A172 (cell line): ENCODE measurements around the gene TCF12. TPM values are rescaled to one million over a fixed set of nuclear protein-coding genes. Genes with fewer than 3 reads are reported as not detected.

Experiments used
- DNase-seq: peaks from one replicate; pipeline ENCODE4 v3.0.0-alpha.2; 2015; ENCODE audit warnings: low spot score
- total RNA-seq: library from RNA; depleted of rRNA; stranded (reverse); fragments of >200 nt; shearing (Covaris generic); gene quantifications from 2 replicates; pipeline ENCODE4 v1.2.3, GENCODE V29; 2014

TCF12 gene
- total RNA-seq, 1 experiment from 2014 or later, result 133 TPM

GRCh38 chr15:57296473-57297162 lies 378.2 kb downstream of the TCF12 start:
- DNase-seq, result no peak

DNA sequence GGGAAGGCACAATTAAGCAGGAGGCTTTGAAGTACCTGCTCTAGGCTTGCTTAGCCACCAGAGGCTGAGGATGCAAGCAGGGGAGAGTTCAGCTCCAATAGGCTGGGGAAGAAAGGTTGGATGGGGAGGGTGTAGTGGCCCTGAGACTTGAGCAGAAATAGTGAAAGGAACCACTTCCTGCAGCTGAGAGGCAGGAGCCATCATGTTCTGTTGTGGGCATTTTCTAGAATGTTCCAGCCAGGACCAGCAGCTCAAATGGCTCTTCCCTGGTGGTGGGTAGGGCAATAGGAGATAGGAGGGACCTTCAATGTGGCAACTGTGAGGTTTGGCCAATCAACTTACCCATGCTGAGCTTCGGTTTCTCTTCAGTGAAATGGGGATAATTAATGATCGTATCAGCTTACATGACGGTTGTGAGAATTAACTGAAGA lies 378.7 kb downstream of the TCF12 start:
- no peak for DNase-seq

GRCh38 chr15:57297630-57298029 lies 379.2 kb downstream of the TCF12 start:
- no peak for DNase-seq

DNA sequence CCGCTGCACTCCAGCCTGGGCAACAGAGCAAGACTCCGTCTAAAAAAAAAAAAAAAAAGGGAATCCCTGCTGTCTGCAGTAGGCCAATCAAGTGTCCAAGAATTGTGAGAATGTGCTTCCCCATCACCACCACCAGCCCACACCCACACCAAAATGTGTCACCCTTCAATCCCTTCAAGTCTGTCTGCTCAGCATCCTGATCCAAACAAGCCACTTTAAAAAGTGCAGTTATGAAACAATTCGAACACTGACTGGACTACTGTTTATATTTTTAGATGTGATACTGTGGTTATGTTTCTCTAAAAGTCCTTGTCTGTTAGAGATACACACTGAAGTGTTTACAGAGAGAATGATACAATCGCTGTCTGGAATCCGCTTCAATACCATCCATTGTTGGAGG lies 379.8 kb downstream of the TCF12 start:
- no peak for DNase-seq

DNA sequence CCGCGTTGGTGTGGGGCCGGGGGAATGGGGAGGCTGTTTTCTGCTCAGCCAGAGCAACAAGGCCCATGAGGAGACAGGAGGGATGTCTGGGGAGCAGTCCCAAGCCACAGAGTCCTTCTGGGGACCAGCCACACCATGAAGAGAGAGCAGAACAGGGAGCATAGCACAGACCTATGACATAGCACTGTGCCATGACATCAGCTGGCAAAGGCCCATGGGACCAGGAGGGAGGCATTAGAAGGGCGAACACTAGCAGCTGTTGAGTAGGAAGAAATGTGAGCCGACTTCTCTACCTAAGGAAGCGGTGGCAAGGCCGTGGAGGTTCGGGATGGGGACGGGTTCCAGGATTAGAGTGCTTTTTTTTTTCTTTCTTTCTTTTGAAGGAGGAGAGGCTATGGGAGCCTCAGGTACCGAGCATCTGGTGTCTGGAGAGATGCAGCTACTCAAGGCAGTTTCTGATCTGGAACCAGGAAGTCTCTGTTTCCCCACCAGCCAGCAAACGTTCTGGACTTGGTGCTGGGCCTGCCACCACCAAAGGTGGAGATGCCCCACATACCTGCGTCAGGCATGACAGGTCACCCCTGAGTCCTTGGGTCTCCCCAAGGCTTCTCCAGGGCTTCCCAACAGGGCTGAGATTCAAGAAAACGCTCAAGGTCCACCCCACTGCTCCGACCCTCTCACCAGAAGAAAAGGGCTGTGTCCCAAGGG lies 380.6 kb downstream of the TCF12 start:
- no peak for DNase-seq

DNA sequence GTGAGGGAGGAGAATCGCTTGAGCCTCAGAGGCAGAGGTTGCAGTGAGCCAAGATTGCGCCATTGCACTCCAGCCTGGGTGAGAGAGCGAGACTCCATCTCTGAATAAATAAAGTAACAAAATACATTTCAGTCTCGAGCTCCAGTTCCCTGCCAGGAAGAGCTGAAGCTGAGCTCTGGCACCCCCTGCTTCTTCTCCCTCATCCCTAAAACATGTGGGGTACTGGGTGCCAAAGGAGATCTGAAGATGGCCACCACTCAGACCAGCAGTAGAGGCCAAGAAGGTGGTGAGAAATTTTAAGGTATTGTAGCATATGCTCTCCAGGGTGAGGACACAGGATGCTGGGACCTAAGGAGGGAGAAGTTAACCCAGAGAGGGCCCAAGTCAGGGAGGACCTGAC lies 382.9 kb downstream of the TCF12 start:
- no peak for DNase-seq

DNA sequence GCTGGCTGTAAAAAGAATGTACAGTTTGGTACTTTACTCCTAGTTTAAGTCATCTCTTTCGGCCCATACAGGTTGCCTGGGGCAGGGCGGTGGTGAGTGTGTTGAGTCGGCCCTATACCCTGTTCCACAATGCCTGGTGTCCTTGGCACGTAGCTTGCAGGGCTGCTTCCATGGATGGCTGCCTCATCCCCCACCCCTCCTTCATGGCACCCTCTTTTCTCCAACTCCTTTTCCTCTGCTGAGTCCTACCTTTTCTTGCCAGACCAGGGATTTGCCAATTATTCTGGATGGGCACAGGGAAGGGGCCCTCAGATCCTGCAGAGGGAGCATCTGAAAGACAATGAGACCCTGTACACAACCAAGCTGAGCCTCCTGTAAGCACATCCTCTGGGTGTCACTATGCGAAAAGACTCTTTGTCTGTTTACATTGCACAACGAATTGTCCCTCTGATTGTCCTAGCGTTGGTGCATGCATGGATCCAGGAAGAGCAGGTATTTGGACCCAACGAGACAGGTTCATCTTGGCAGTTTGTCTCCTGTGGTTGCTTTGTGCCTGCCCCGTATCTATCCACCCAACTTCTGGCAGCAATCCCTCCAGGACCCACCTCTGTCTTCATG lies 384.3 kb downstream of the TCF12 start:
- DNase-seq, result no peak

GRCh38 chr15:57305009-57305408 lies 386.6 kb downstream of the TCF12 start:
- DNase-seq, result no peak

DNA sequence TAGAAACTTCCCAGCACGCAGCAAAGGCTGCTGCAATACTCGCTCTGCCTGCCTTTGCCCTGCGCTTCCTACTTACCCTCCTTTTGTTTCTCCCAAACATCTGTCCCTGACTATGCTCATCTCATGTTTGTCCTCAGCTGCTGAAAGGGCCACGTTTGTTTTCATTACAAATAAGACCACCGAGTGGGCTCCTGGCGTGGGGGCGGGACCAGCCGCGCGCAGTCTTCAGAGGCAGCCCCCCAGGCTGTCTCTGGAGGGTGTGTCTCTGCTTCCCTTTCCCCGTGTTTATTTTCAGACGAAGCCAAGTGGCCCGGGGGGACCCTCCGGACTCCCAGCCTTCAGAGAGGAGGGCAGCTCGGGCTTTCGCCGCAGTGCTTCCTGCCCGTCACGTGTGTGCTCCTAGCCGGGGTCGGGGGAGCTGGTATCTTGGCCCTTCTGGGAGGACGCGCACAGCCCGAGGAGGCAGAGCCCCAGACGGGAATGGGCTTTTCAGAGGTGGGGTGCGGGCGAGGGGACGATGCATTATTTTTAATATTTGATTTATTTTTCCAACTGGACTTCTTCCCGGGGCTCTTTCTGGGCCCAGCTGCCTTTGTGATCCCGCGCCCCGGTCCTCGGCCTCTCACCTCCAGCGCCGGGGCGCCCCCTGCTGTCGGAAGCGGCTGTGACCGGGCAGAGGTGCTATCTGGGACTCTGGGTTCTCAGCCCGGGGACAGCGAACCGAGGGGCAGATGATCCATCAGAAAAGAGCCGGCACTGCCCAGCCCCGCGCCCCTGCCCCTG lies 387.9 kb downstream of the TCF12 start:
- peak; percentile 47 for DNase-seq

DNA sequence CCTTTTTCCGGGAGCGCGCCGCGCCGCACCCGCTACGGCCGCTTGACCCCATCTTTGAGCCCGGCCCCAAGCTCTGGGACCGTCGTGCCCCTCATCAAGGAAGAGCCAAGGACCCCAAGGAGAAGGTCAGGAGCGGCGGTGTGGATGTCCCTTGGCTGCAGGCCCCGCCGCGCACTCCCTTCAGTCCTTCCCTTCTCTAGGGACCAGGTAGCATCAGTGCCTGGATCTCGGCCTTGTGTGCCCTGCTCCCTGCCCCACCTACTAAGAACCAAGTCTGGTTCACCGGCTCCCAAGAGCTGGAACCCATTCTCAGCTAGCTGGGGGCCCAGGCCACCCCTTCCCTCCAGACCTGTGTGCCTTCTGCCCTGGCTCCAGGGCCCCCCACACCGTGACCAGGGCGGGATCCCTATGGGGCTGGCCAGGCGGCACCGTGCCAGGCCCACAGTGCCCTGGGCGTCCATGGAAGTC lies 388.5 kb downstream of the TCF12 start:
- no peak for DNase-seq

DNA sequence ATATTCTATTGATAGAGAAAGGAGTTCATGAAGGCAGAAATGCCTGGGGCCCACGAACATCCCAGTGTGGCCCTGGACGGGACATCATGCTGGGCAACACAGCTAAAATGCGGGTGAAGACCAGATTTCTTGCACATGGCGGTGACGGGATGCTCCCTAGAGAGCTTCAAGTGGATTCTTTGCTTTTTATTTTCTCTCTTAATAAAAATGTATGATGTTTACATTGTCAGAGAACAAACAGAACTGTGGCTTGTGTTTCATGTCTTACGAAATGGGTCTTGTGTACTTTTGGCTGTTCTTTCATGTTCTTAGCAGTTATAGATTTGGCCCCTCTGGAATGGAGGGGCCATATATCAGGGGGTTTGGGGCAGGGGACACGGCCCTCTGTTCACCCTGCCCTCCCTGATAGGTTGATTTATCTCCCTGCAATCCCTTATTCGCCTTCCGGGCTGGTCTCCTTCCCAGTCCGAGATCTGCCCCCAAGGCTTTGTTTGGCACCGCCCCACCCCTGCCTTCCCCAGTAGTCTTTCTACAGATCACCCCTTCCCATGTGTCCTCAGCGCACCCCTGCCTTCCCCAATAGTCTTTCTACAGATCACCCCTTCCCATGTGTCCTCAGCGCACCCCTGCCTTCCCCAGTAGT lies 389.2 kb downstream of the TCF12 start:
- DNase-seq, result no peak

GRCh38 chr15:57308170-57308545 lies 389.7 kb downstream of the TCF12 start:
- DNase-seq, result no peak

DNA sequence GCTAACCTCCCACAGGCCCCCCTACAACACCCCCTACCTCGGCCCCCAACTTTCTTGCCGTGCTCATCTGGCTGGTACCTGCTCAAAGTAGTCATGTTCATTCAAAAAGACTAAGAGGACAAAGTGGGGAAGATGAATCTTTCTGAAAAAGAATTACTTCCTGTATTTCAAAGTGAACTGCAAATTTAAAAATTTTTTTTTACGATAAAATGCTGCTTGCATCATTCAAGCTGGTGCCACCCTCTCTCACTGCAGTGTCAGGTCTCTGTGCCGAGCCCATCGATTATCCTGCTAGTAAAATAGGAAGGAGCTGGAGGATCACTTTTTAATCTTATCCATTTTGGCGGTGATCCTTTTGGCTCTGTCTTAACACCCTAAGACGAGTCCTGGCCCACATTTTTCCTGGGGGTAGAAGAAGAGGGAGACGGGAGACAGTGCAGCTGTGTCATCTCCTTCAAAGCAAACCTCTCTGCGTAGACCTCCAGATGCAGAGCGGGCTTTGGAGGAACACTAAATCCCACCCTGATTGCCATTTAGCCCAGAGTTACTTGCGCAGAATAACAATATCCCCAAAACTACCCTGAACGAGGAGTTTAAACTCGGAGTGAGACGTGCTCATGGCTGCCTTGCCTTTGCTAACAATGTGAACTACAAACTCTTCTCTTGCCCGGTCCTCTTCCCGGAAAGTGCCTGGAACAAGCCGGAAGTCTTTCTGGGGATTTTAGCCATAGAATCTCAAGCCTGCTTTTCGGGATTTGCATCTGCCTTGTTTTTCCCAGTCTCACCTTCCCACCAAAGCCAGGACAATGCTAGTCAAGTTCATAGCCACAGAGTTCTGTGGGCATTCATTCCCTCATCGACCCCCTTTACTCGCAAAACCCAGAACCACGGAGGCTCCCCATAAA lies 391.7 kb downstream of the TCF12 start:
- no peak for DNase-seq

DNA sequence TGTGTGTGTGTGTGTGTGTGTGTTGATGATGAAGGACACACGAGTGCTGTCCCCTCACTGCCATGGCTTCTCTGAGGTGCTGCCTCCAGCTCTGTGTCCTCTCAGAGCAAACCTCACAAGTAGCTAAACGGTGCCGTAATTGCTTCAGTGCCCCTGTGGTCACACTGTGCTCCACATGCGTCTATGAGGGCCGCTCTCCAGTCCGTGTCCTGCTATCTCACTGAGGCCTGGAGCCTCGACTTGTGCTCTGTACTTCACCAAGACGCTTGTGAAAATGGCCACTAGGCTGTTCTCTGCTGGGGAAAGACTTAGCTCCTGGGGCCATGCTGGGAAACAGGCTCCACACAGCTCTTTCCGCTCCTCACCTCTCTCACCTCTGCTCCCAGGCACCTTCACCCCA lies 392.4 kb downstream of the TCF12 start:
- no peak for DNase-seq

DNA sequence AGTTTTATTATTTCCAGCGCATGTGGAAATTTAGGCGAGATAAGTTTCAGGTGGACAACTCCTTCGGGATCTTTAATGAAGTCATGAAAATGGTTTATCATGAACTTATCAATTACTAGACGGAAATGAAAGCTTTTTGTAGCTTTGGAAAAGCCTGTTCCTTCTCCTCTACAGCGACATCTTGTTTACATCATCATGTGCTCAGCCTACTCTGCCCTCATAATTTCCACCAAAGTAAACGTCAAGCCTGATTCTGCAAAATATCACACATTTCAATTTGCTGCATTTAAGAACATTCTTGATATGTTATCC lies 393.5 kb downstream of the TCF12 start:
- DNase-seq, result no peak

DNA sequence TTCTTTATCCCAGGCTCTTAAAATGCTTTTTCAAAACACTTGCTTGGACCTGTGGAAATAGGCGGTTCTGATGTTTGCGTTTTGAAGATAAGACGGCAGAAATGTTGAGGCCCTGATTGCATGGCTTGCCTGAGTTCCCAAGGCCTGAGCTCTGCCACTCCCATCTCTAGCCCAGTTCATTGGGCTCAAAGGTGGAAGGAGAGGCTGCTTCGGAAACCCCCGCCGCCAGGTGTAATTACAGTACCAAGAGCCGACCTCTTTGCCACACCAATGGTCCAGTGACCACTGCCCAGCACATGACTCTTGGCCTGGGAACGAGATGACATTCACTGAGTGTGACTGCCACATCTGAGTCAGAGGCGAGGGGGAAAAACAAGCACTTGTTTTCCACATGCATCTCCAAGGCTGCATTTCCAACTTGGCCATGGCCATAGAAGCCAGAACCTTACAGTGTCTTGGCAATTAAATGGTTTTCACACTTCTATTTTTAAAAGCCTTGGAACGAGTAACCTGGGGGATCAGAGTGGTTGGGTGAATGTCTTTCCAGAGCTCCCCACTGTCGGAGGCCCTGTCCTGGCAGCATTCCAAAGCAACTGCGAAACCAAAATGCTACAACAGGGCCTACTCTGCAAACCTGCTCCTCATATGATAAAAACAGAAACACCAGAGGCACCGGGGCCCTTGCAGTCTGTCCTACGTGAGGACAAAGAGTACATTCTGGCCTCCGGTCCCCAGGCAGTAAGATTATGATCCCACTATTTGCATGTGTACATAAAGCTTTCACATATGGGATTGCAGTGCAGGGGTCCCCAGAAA lies 394.1 kb downstream of the TCF12 start:
- no peak for DNase-seq

DNA sequence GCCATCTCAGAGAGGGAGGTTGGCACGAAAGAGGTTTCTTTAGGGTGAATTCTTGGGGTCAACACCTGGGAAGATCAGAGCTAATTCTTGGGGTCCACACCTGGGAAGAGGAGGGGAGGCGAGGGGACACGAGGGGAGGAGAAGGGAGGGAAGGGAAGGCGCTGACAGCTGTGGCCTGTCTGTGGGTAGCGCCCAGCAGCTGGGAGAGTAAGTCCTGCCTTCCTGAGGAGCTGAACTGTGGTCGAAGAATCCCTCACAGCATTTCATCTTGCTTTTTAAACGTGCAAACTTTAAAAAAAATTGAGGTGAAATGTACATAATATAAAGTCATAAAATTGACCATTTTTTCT lies 394.7 kb downstream of the TCF12 start:
- no peak for DNase-seq

- DNase-seq, result no peak
Observed at GRCh38 chr15:57314221-57314620, 395.8 kb downstream of the TCF12 start.

DNA sequence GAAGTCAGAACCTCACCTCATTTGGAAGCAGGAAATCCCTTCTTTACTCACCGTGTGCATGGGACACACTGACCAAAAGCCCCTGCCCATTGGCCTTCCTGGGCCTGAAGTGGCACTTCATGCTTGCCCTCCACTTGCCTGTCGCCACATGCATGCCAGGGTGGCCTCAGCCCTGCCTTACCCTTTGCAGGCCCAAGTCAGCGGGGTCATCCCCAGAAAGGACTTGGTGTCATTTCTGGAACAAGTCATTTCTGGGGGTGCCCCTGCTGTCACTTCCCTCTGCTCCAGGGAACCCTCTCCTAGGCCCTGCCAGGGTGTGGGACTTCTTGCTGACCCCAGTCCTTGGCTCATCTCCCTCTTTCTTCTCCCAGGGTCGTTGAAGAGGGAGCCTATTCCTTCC lies 398.0 kb downstream of the TCF12 start:
- DNase-seq, result no peak
